ENCODE results near the gene SAMMSON.

The SAMMSON gene

GRCh38 chr3:70096376-70097066 is 97.0 kb downstream of the SAMMSON start:
- no peak overlapping the region for H3K27ac ChIP-seq
- H3K4me3 ChIP-seq = no peak overlapping the region
- DNase-seq (ENCODE audit: low spot score) = no peak
- no peak for TF ChIP-seq CTCF (IDR thresholded peaks at IDR 0.05)

GRCh38 chr3:70097084-70097483 is 97.6 kb downstream of the SAMMSON start:
- TF ChIP-seq CTCF (IDR thresholded peaks at IDR 0.05) = no peak
- H3K27ac ChIP-seq = no peak overlapping the region
- no peak for DNase-seq (ENCODE audit: low spot score)
- no peak overlapping the region for H3K4me3 ChIP-seq

GRCh38 chr3:70108072-70108471 is 108.5 kb downstream of the SAMMSON start:
- TF ChIP-seq CTCF (IDR thresholded peaks at IDR 0.05) = no peak
- H3K4me3 ChIP-seq = no peak overlapping the region
- H3K27ac ChIP-seq = no peak overlapping the region
- no peak for DNase-seq (ENCODE audit: low spot score)

GRCh38 chr3:70108546-70108945 is 109.0 kb downstream of the SAMMSON start:
- Histone ChIP-seq H3K27ac (no peak overlapping the region), H3K4me3 (no peak overlapping the region)
- no peak for DNase-seq (ENCODE audit: low spot score)
- TF ChIP-seq CTCF (IDR thresholded peaks at IDR 0.05) = no peak

GRCh38 chr3:70110066-70110465 is 110.5 kb downstream of the SAMMSON start:
- no peak for TF ChIP-seq CTCF (IDR thresholded peaks at IDR 0.05)
- no peak for DNase-seq (ENCODE audit: low spot score)
- Histone ChIP-seq H3K4me3 (no peak overlapping the region), H3K27ac (no peak overlapping the region)

- no peak overlapping the region for H3K4me3 ChIP-seq
- no peak overlapping the region for H3K27ac ChIP-seq
- no peak for TF ChIP-seq CTCF (IDR thresholded peaks at IDR 0.05)
- no peak for DNase-seq (ENCODE audit: low spot score)
Measured at GRCh38 chr3:70111411-70111810, 111.9 kb downstream of the SAMMSON start.

- no peak for TF ChIP-seq CTCF (IDR thresholded peaks at IDR 0.05)
- no peak for DNase-seq (ENCODE audit: low spot score)
- H3K4me3 ChIP-seq = no peak overlapping the region
- no peak overlapping the region for H3K27ac ChIP-seq
Measured at GRCh38 chr3:70112751-70113150, 113.2 kb downstream of the SAMMSON start.
